ENCODE data around the gene PITX2.

PITX2 gene

GRCh38 chr4:110622841-110623717 is at the start of gene PITX2:
Gene PITX2 (minus strand): TSS chr4:110623077. CDS start chr4:110622460, 617 bp downstream.
- TF ChIP-seq CTCF (conservative IDR thresholded peaks at IDR 0.05; ENCODE audit: low read depth, low read length): no peak
- DNase-seq (ENCODE audit: low read depth): peak; percentile 54
- peak within 1 kb of the TSS; percentile 43 for H3K4me3 ChIP-seq (ENCODE audit: low read length)

- DNase-seq (ENCODE audit: low read depth): no peak
- no peak overlapping the region for H3K4me3 ChIP-seq (ENCODE audit: low read length)
- no peak for TF ChIP-seq CTCF (conservative IDR thresholded peaks at IDR 0.05; ENCODE audit: low read depth, low read length)
Observed at GRCh38 chr4:110671679-110672078, 48.8 kb upstream of the PITX2 start.

- H3K4me3 ChIP-seq (ENCODE audit: low read length): no peak overlapping the region
- TF ChIP-seq CTCF (conservative IDR thresholded peaks at IDR 0.05; ENCODE audit: low read depth, low read length): no peak
- DNase-seq (ENCODE audit: low read depth): no peak
Observed at GRCh38 chr4:110669663-110670062, 46.8 kb upstream of the PITX2 start.

- TF ChIP-seq CTCF (conservative IDR thresholded peaks at IDR 0.05; ENCODE audit: low read depth, low read length): no peak
- no peak overlapping the region for H3K4me3 ChIP-seq (ENCODE audit: low read length)
- DNase-seq (ENCODE audit: low read depth): no peak
Observed at GRCh38 chr4:110668463-110669235, 45.8 kb upstream of the PITX2 start.

GRCh38 chr4:110667670-110668069 is 44.8 kb upstream of the PITX2 start:
- no peak overlapping the region for H3K4me3 ChIP-seq (ENCODE audit: low read length)
- TF ChIP-seq CTCF (conservative IDR thresholded peaks at IDR 0.05; ENCODE audit: low read depth, low read length): no peak
- no peak for DNase-seq (ENCODE audit: low read depth)

GRCh38 chr4:110666030-110666429 is 43.2 kb upstream of the PITX2 start:
- no peak overlapping the region for H3K4me3 ChIP-seq (ENCODE audit: low read length)
- DNase-seq (ENCODE audit: low read depth): peak; percentile 88
- no peak for TF ChIP-seq CTCF (conservative IDR thresholded peaks at IDR 0.05; ENCODE audit: low read depth, low read length)

Data from retinal pigment epithelial cell (primary cell).